HG03064 (cell line): ENCODE data around the gene SLC6A2.

Experiments
- ATAC-seq: cut with Tn5 transposase; IDR thresholded peaks from one replicate; pipeline ENCODE4 v1.9.1; 2021; ENCODE audit warnings: low read depth; ENCODE audit not compliant: unreplicated experiment

The SLC6A2 gene

GRCh38 chr16:55668340-55669281, 12.8 kb downstream of the SLC6A2 start:
- ATAC-seq = no peak

- no peak for ATAC-seq
These were observed 15.6 kb downstream of the SLC6A2 start for GRCh38 chr16:55671206-55671973.

GRCh38 chr16:55671974-55672280, 16.1 kb downstream of the SLC6A2 start:
- no peak for ATAC-seq

GRCh38 chr16:55672471-55672870, 16.7 kb downstream of the SLC6A2 start:
- no peak for ATAC-seq

GRCh38 chr16:55678161-55678821, 22.5 kb downstream of the SLC6A2 start:
- no peak for ATAC-seq

- ATAC-seq = no peak
These were observed 26.3 kb downstream of the SLC6A2 start for GRCh38 chr16:55682086-55682485.

GRCh38 chr16:55685973-55686372, 30.2 kb downstream of the SLC6A2 start:
- ATAC-seq = no peak

GRCh38 chr16:55686671-55687070, 30.9 kb downstream of the SLC6A2 start:
- no peak for ATAC-seq

- no peak for ATAC-seq
These were observed 32.0 kb downstream of the SLC6A2 start for GRCh38 chr16:55687802-55688201.

GRCh38 chr16:55690841-55691240, 35.1 kb downstream of the SLC6A2 start:
- ATAC-seq = no peak

- ATAC-seq = no peak
These were observed 36.0 kb downstream of the SLC6A2 start for GRCh38 chr16:55691771-55692170.

GRCh38 chr16:55695595-55695994, 39.8 kb downstream of the SLC6A2 start:
- ATAC-seq = no peak

- ATAC-seq = no peak
These were observed 42.1 kb downstream of the SLC6A2 start for GRCh38 chr16:55697867-55698266.

- ATAC-seq = no peak
These were observed 42.5 kb downstream of the SLC6A2 start for GRCh38 chr16:55698331-55698730.

GRCh38 chr16:55698946-55699345, 43.2 kb downstream of the SLC6A2 start:
- ATAC-seq = no peak

- ATAC-seq = no peak
These were observed 43.8 kb downstream of the SLC6A2 start for GRCh38 chr16:55699616-55700015.

- ATAC-seq = no peak
These were observed 44.3 kb downstream of the SLC6A2 start for GRCh38 chr16:55700067-55700466.

GRCh38 chr16:55700961-55701360, 45.2 kb downstream of the SLC6A2 start:
- ATAC-seq = no peak

- no peak for ATAC-seq
These were observed 45.9 kb downstream of the SLC6A2 start for GRCh38 chr16:55701442-55702319.
